ENCODE measurements around the gene CRKL.
"Not testable (repeated sequence)": the region's sequence is repeated elsewhere in the genome, so short reads cannot be mapped to it uniquely, and the experiment has no call there.

CRKL gene

GRCh38 chr22:20906387-20906767 is 10.8 kb upstream of the CRKL start:
- no peak overlapping the region for H2AFZ ChIP-seq

DNA sequence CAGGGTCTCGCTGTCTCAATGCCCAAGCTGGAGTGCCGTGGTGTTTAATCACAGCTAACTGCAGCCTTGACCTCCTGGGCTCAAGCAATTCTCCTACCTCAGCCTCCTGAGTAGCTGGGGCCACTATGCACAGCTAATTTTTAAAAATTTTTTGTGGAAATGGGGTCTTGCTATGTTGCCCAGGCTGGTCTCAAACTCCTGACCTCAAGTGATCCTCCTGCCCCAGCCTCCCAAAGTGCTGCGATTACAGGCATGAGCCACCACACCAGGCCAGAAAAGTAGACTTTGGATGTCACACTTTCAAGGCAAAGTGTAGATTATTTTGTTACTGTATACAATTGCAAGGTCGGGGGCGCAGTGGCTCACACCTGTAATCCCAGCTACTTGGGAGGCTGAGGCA is 8.5 kb upstream of the CRKL start:
- not testable (repeated sequence) for H3K4me1 ChIP-seq; H3K4me3 ChIP-seq (ENCODE audit: low read depth, low read length); H3K27ac ChIP-seq; H3K27me3 ChIP-seq (ENCODE audit: control insufficient read depth, insufficient read depth, low read length); H3K36me3 ChIP-seq (ENCODE audit: control insufficient read depth, insufficient read depth, low read length); H3K9me3 ChIP-seq (ENCODE audit: control insufficient read depth, low read length); H3K9ac ChIP-seq; H3K4me2 ChIP-seq (ENCODE audit: low read length); H3K79me2 ChIP-seq; H2AFZ ChIP-seq

More at GRCh38 chr22:20906387-20906767, 10.8 kb upstream of the CRKL start:
- H3K4me3 ChIP-seq (ENCODE audit: low read depth, low read length), result no peak overlapping the region
- H3K27me3 ChIP-seq (ENCODE audit: control insufficient read depth, insufficient read depth, low read length), result no peaks in the 10 kb centered on the region
- no peaks in the 10 kb centered on the region for H3K79me2 ChIP-seq
- no peaks in the 10 kb centered on the region for H3K9me3 ChIP-seq (ENCODE audit: control insufficient read depth, low read length)
- no peaks in the 10 kb centered on the region for H3K4me1 ChIP-seq
- no peak overlapping the region for H3K4me2 ChIP-seq (ENCODE audit: low read length)
- H3K27ac ChIP-seq, result no peak overlapping the region
- no peaks in the 10 kb centered on the region for H3K36me3 ChIP-seq (ENCODE audit: control insufficient read depth, insufficient read depth, low read length)
- TF ChIP-seq CTCF (IDR thresholded peaks at IDR 0.05), result no peak
- no peak overlapping the region for H3K9ac ChIP-seq

- Histone ChIP-seq H3K4me3 (ENCODE audit: low read depth, low read length) (no peak overlapping the region), H3K27me3 (ENCODE audit: control insufficient read depth, insufficient read depth, low read length) (no peaks in the 10 kb centered on the region), H3K79me2 (no peaks in the 10 kb centered on the region), H3K27ac (no peak overlapping the region), H3K9ac (no peak overlapping the region), H3K9me3 (ENCODE audit: control insufficient read depth, low read length) (no peaks in the 10 kb centered on the region), H3K36me3 (ENCODE audit: control insufficient read depth, insufficient read depth, low read length) (no peaks in the 10 kb centered on the region), H3K4me2 (ENCODE audit: low read length) (no peak overlapping the region), H3K4me1 (no peaks in the 10 kb centered on the region), H2AFZ (no peak overlapping the region)
- TF ChIP-seq CTCF (IDR thresholded peaks at IDR 0.05), result no peak
These were observed 7.5 kb upstream of the CRKL start for GRCh38 chr22:20909543-20910303.

- Histone ChIP-seq H2AFZ (no peak overlapping the region), H3K4me2 (ENCODE audit: low read length) (no peak overlapping the region)
These were observed 4.7 kb upstream of the CRKL start for GRCh38 chr22:20912494-20912893.

GRCh38 chr22:20918663-20919218 is 1.5 kb downstream of the CRKL start:
- no peaks in the 10 kb centered on the region for H3K4me1 ChIP-seq
- no peaks in the 10 kb centered on the region for H3K27me3 ChIP-seq (ENCODE audit: control insufficient read depth, insufficient read depth, low read length)
- no peak overlapping the region for H3K9ac ChIP-seq
- H3K36me3 ChIP-seq (ENCODE audit: control insufficient read depth, insufficient read depth, low read length), result no peaks in the 10 kb centered on the region
- peaks cover 13% of the 10 kb centered on the region for H3K79me2 ChIP-seq
- peak overlapping the region; percentile 94 for H3K4me2 ChIP-seq (ENCODE audit: low read length)
- H3K9me3 ChIP-seq (ENCODE audit: control insufficient read depth, low read length), result no peaks in the 10 kb centered on the region
- TF ChIP-seq CTCF (IDR thresholded peaks at IDR 0.05), result no peak
- H3K4me3 ChIP-seq (ENCODE audit: low read depth, low read length), result peak overlapping the region; percentile 93
- no peak overlapping the region for H3K27ac ChIP-seq
- no peak overlapping the region for H2AFZ ChIP-seq

More at GRCh38 chr22:20912494-20912893, 4.7 kb upstream of the CRKL start:
- Histone ChIP-seq H3K36me3 (ENCODE audit: control insufficient read depth, insufficient read depth, low read length) (no peaks in the 10 kb centered on the region), H3K4me3 (ENCODE audit: low read depth, low read length) (no peak overlapping the region), H3K9ac (no peak overlapping the region), H3K27ac (no peak overlapping the region), H3K9me3 (ENCODE audit: control insufficient read depth, low read length) (no peaks in the 10 kb centered on the region), H3K4me1 (no peaks in the 10 kb centered on the region), H3K27me3 (ENCODE audit: control insufficient read depth, insufficient read depth, low read length) (no peaks in the 10 kb centered on the region), H3K79me2 (no peaks in the 10 kb centered on the region)
- no peak for TF ChIP-seq CTCF (IDR thresholded peaks at IDR 0.05)

Data from parathyroid adenoma (tissue), 2 donors.